DND-41 (cell line): Measurements from ENCODE around the gene RNASE7.

Experiments used
- CTCF ChIP-seq: IDR thresholded peaks from 2 replicates; pipeline ENCODE4 v1.5.1; 2012; ENCODE audit warnings: borderline replicate concordance, low read length, moderate library complexity, mild to moderate bottlenecking; ENCODE audit not compliant: poor library complexity, severe bottlenecking; ENCODE audit errors: extremely low read depth
- EZH2 ChIP-seq: IDR thresholded peaks from 3 replicates; pipeline ENCODE4 v1.6.1; 2012; ENCODE audit warnings: borderline replicate concordance, low read depth, mild to moderate bottlenecking, moderate library complexity, low read length, inconsistent platforms; ENCODE audit not compliant: severe bottlenecking

- TF ChIP-seq CTCF: no peak
- TF ChIP-seq EZH2: no peak
Observed at GRCh38 chr14:21074398-21075272, 32.5 kb downstream of the RNASE7 start.
